ENCODE data around the gene DCXR. TPM values are rescaled to one million over a fixed set of nuclear protein-coding genes. Genes with fewer than 3 reads are reported as not detected.

The DCXR gene
- total RNA-seq, 1 donor from 2014 or later = 106 TPM

DNA sequence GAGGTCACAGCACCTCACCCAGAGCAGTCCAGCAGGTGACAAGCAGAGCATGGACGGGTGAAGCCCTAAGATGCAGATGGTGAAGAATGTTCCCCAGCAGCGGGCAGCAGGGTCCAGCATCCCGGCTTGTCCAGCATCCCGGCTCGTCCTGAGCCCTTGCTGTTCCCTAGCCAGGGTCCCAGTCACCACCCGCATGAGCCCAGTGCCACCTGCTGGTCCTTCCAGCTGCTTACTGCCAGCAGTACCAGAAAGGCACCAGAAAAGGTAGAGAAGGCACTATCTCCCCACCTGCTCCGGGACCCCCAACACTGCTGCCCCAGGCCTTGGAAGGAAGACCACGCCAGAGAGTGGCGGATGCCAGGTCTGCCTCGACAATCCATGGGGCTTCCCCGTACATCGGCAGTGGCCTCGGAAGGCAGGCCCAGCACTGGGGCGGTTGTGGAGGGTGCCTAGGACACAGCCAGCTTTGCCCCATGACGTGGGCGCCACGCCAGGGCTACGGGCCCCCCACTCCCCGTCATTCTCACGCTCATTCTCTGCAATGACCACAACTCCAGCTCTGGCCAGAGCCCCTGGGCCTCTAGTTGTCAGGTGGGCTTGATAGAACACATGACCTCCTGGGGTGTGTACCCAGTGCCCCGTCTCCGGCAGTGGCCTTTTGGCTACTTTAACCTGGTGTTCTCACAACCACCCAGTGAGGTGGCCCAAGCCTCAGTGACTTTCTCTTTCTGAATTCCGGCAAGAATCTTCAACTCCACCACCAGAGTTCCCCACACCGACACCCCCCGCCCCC lies 16.2 kb downstream of the DCXR start:
- Histone ChIP-seq H3K4me1 (peaks cover 48% of the 10 kb centered on the region), H3K27ac (no peak overlapping the region), H3K27me3 (no peaks in the 10 kb centered on the region), H3K36me3 (no peaks in the 10 kb centered on the region), H3K4me3 (peak overlapping the region; percentile 54 to 84), H3K9me3 (no peaks in the 10 kb centered on the region)
- intact Hi-C loops (cut with DNase I) = loop anchor here (5.0 kb wide), 1 partner anchor 44 kb away; the partner anchor contains the start of gene ASPSCR1
- no peak for DNase-seq (ENCODE audit: extremely low spot score in 2 of 2)
- TF ChIP-seq POLR2A (IDR thresholded peaks at IDR 0.05) (no peak), POLR2AphosphoS5 (IDR thresholded peaks at IDR 0.05; ENCODE audit: insufficient read depth in 1 of 2, low read depth in 1 of 2) (peak in 1 of 2 donors; percentile 7)
- TF ChIP-seq, protein P1, sequence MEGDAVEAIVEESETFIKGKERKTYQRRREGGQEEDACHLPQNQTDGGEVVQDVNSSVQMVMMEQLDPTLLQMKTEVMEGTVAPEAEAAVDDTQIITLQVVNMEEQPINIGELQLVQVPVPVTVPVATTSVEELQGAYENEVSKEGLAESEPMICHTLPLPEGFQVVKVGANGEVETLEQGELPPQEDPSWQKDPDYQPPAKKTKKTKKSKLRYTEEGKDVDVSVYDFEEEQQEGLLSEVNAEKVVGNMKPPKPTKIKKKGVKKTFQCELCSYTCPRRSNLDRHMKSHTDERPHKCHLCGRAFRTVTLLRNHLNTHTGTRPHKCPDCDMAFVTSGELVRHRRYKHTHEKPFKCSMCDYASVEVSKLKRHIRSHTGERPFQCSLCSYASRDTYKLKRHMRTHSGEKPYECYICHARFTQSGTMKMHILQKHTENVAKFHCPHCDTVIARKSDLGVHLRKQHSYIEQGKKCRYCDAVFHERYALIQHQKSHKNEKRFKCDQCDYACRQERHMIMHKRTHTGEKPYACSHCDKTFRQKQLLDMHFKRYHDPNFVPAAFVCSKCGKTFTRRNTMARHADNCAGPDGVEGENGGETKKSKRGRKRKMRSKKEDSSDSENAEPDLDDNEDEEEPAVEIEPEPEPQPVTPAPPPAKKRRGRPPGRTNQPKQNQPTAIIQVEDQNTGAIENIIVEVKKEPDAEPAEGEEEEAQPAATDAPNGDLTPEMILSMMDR (IDR thresholded peaks at IDR 0.05) = peak; percentile 35 to 75 (median 65)

GRCh38 chr17:82020572-82021106 lies 16.9 kb downstream of the DCXR start:
- peaks cover 48% of the 10 kb centered on the region for H3K4me1 ChIP-seq
- H3K4me3 ChIP-seq = no peak overlapping the region
- no peak overlapping the region for H3K27ac ChIP-seq
- H3K36me3 ChIP-seq = no peaks in the 10 kb centered on the region
- no peak for DNase-seq (ENCODE audit: extremely low spot score in 2 of 2)
- TF ChIP-seq POLR2A (IDR thresholded peaks at IDR 0.05) (no peak), POLR2AphosphoS5 (IDR thresholded peaks at IDR 0.05; ENCODE audit: insufficient read depth in 1 of 2, low read depth in 1 of 2) (no peak)
- TF ChIP-seq, protein P1 (IDR thresholded peaks at IDR 0.05) = no peak
- intact Hi-C loops (cut with DNase I) = loop anchor here (5.0 kb wide), 1 partner anchor 43 kb away; the partner anchor contains the start of gene ASPSCR1
- H3K9me3 ChIP-seq = no peaks in the 10 kb centered on the region
- no peaks in the 10 kb centered on the region for H3K27me3 ChIP-seq

GRCh38 chr17:82019690-82020571 lies 17.6 kb downstream of the DCXR start:
- intact Hi-C loops (cut with DNase I) = loop anchor here (5.0 kb wide), 1 partner anchor 43 kb away; the partner anchor contains the start of gene ASPSCR1
- H3K4me1 ChIP-seq = peaks cover 49% of the 10 kb centered on the region
- H3K27me3 ChIP-seq = no peaks in the 10 kb centered on the region
- no peak overlapping the region for H3K27ac ChIP-seq
- TF ChIP-seq, protein P1 (IDR thresholded peaks at IDR 0.05) = peak in 2 of 3 experiments; percentile 24 to 27
- TF ChIP-seq POLR2AphosphoS5 (IDR thresholded peaks at IDR 0.05; ENCODE audit: insufficient read depth in 1 of 2, low read depth in 1 of 2) (no peak), POLR2A (IDR thresholded peaks at IDR 0.05) (no peak)
- no peaks in the 10 kb centered on the region for H3K36me3 ChIP-seq
- no peak for DNase-seq (ENCODE audit: extremely low spot score in 2 of 2)
- no peaks in the 10 kb centered on the region for H3K9me3 ChIP-seq
- no peak overlapping the region for H3K4me3 ChIP-seq

DNA sequence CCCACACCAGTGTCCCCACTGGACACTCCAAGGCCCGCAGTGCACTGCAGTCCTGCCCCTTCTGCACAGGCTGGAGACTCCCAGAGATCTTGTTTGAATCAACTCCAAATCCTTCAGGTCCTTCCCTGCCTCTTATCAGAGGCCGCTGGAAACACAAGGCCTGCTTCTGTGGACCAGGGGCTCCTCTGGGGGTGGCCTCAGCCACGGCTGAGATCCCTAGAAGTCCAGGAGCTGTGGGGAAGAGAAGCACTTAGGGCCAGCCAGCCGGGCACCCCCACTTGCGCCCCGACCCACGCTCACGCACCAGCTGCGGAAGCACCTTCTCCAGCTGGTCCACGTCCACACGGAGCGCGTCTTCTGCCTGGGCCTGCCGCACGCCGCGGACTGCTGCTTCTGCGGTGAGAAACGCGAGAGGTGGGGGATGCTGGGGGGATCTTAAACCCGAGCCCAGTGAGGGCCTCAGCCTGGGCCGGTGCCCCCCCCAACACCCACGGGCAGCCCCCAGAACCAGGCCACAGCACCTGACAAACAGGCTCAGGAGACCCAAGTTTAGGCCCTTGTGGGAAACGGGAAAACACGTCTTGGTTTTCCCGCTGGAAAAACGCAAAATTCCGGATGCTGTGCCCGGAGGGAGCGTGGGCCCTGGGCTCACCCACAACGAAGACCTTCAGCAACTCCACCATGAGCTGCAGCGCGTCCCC lies 18.4 kb downstream of the DCXR start:
- Histone ChIP-seq H3K27me3 (no peaks in the 10 kb centered on the region), H3K9me3 (no peaks in the 10 kb centered on the region), H3K4me1 (peaks cover 49% of the 10 kb centered on the region), H3K36me3 (no peaks in the 10 kb centered on the region), H3K27ac (no peak overlapping the region), H3K4me3 (no peak overlapping the region)
- no peak for DNase-seq (ENCODE audit: extremely low spot score in 2 of 2)
- intact Hi-C loops (cut with DNase I) = no loop called here
- TF ChIP-seq, protein P1 (IDR thresholded peaks at IDR 0.05) = no peak
- TF ChIP-seq POLR2AphosphoS5 (IDR thresholded peaks at IDR 0.05; ENCODE audit: insufficient read depth in 1 of 2, low read depth in 1 of 2) = no peak
- TF ChIP-seq POLR2A (IDR thresholded peaks at IDR 0.05) = no peak
